Stimulated activated naive CD8-positive, alpha-beta T cell treated with anti-CD3 and anti-CD28 coated beads, Interleukin-15, amount 100 ng/mL, for 72 hours (primary cell): Measurements from ENCODE around the gene MRPL14.
A peak's percentile ranks its signal among the peaks of the same experiment; 100 is the strongest.

ENCODE experiments used
- ATAC-seq: fragments of 150-1000 bp; cut with Tn5 transposase; 2 replicates; pipeline ENCODE4 v1.10.0; 2021; ENCODE audit warnings: mild to moderate bottlenecking, moderate library complexity
- DNase-seq, 2 donors: peaks; one replicate each; pipeline ENCODE4 v3.0.0; 2021 to 2022
- H3K27ac Mint-ChIP-seq, 2 donors: one replicate each; pipeline ENCODE4 v1.8.0; 2022; ENCODE audit warnings: mild to moderate bottlenecking in 2 of 2, mixed read lengths in 2 of 2, moderate library complexity in 2 of 2
- H3K27me3 Mint-ChIP-seq: one replicate; pipeline ENCODE4 v1.8.0; 2022; ENCODE audit warnings: mixed read lengths
- H3K4me1 Mint-ChIP-seq: one replicate; pipeline ENCODE4 v1.8.0; 2022; ENCODE audit warnings: mild to moderate bottlenecking, mixed read lengths
- H3K4me3 Mint-ChIP-seq, 2 donors: one replicate each; pipeline ENCODE4 v1.8.0; 2022; ENCODE audit warnings: mild to moderate bottlenecking in 2 of 2, mixed read lengths in 2 of 2, moderate library complexity in 1 of 2
- H3K9me3 Mint-ChIP-seq, 2 donors: one replicate each; pipeline ENCODE4 v1.8.0; 2022; ENCODE audit warnings: mixed read lengths in 2 of 2

MRPL14 gene

GRCh38 chr6:44127186-44128019 is at the start of gene MRPL14, which contains the start of gene TMEM63B:
Gene MRPL14 (minus strand): TSS chr6:44127452. CDS start chr6:44116611, 10,841 bp downstream.
Gene TMEM63B (plus strand): TSS chr6:44127554. CDS start chr6:44134585, 7,031 bp downstream.
- DNase-seq (peak; percentile 90 to 92), ATAC-seq (peak; percentile 84)
- H3K9me3 Mint-ChIP-seq: no peaks in the 10 kb centered on the region
- peaks cover 62% of the 10 kb centered on the region for H3K4me1 Mint-ChIP-seq
- peak within 1 kb of the TSS; percentile 84 to 88 for H3K4me3 Mint-ChIP-seq
- H3K27me3 Mint-ChIP-seq: no peaks in the 10 kb centered on the region
- peak within 1 kb of the TSS; percentile 93 to 99 for H3K27ac Mint-ChIP-seq

- Mint-ChIP-seq H3K9me3 (no peaks in the 10 kb centered on the region), H3K4me1 (peaks cover 31% of the 10 kb centered on the region), H3K4me3 (peak overlapping the region; percentile 46 to 67), H3K27ac (no peak overlapping the region), H3K27me3 (peaks cover 26% of the 10 kb centered on the region)
- DNase-seq: no peak
- ATAC-seq: no peak
These were observed 49.0 kb upstream of the MRPL14 start for GRCh38 chr6:44176130-44176761.

- no peaks in the 10 kb centered on the region for H3K9me3 Mint-ChIP-seq
- H3K27ac Mint-ChIP-seq: peak overlapping the region in 1 of 2 donors; percentile 52
- H3K4me3 Mint-ChIP-seq: no peak overlapping the region
- peak; percentile 76 for ATAC-seq
- peaks cover 30% of the 10 kb centered on the region for H3K27me3 Mint-ChIP-seq
- peaks cover 30% of the 10 kb centered on the region for H3K4me1 Mint-ChIP-seq
- DNase-seq: peak; percentile 72 to 80
These were observed 45.7 kb upstream of the MRPL14 start for GRCh38 chr6:44172731-44173500.

DNA sequence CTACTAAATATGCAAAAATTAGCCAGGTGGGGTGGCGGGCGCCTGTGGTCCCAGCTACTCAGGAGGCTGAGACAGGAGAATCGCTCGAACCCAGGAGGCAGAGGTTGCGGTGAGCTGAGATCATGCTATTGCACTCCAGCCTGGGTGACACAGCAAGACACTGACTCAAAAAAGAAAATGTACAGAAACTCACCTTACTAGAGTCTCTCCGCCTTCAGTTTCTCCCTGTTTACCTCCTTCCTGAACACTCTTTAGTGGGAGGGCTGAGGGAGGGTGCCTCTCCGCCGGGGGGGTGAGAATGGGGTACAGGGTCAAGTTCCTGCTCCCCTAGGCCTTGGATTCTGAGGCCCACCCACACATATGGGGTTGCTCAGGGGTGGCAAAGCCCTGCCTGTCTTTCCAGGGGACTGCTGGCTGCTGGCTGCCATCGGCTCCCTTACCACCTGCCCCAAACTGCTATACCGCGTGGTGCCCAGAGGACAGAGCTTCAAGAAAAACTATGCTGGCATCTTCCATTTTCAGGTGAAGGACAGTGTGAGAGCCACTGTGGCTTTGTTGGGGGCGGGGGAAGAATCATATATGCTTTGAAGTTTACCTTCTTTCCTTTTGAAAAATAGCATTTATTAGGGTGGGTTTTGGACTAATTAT is 44.8 kb upstream of the MRPL14 start:
- Mint-ChIP-seq H3K27ac (peak overlapping the region in 1 of 2 donors; percentile 53), H3K4me3 (peak overlapping the region in 1 of 2 donors; percentile 52), H3K27me3 (peaks cover 30% of the 10 kb centered on the region), H3K9me3 (no peaks in the 10 kb centered on the region), H3K4me1 (peaks cover 24% of the 10 kb centered on the region)
- peak; percentile 66 for ATAC-seq
- peak in 1 of 2 donors; percentile 62 for DNase-seq

DNA sequence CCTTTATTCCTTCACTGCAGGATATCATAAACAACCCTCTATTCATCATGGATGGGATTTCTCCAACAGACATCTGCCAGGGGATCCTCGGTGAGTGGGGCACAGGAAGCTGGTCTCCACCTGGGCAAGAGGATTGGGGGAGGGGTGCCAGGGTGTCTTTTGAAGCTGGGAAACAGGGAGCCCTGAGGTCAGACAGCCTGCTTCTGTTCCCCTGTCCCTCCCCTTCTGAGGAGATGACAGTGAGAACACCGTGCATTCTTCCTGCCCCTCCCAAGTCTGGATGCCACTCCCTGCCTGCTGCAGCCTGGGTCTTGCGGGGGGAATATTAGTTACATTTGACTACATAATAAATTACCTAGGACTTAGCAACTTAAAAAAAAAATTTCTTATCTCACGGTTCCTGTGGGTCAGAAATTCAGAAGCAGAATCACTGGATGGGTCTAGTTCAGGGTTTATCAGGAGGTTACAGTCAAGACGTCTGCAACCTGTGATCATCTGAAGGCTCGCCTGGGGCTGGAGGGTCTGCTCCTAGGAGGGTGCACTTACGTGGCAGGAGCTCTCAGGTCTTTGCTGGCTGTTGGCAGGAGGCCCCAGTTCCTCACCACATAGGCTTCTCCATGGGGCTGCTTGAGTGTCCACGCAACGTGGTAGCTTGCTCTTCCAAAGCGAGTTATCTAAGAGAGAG is 42.8 kb upstream of the MRPL14 start:
- DNase-seq (no peak), ATAC-seq (no peak)
- H3K4me1 Mint-ChIP-seq: peaks cover 33% of the 10 kb centered on the region
- H3K27ac Mint-ChIP-seq: no peak overlapping the region
- no peak overlapping the region for H3K4me3 Mint-ChIP-seq
- H3K27me3 Mint-ChIP-seq: peaks cover 41% of the 10 kb centered on the region
- H3K9me3 Mint-ChIP-seq: no peaks in the 10 kb centered on the region

GRCh38 chr6:44169154-44169553 is 41.9 kb upstream of the MRPL14 start:
- Mint-ChIP-seq H3K27ac (no peak overlapping the region), H3K9me3 (no peaks in the 10 kb centered on the region), H3K27me3 (peaks cover 49% of the 10 kb centered on the region), H3K4me1 (peaks cover 33% of the 10 kb centered on the region), H3K4me3 (no peak overlapping the region)
- no peak for DNase-seq
- ATAC-seq: no peak

DNA sequence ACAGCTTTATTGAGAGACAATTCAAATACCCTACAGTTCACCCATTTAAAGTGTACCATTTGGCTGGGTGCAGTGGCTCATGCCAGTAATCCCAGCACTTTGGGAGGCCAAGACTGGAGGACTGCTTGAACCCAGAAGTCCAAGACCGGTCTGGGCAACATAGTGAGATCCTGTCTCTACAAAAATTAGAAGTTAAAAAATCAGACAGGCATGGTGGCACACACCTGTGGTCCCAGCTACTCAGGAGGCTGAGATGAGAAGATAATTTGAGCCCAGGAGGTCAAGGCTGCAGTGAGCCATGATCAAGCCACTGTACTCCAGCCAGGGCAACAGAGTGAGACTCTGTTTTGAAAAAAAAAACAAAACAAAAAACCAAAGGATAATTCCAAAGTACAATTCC is 40.3 kb upstream of the MRPL14 start:
- Mint-ChIP-seq H3K27ac (no peak overlapping the region), H3K9me3 (no peaks in the 10 kb centered on the region), H3K4me3 (no peak overlapping the region), H3K4me1 (peaks cover 28% of the 10 kb centered on the region), H3K27me3 (peaks cover 41% of the 10 kb centered on the region)
- ATAC-seq (no peak), DNase-seq (no peak)

DNA sequence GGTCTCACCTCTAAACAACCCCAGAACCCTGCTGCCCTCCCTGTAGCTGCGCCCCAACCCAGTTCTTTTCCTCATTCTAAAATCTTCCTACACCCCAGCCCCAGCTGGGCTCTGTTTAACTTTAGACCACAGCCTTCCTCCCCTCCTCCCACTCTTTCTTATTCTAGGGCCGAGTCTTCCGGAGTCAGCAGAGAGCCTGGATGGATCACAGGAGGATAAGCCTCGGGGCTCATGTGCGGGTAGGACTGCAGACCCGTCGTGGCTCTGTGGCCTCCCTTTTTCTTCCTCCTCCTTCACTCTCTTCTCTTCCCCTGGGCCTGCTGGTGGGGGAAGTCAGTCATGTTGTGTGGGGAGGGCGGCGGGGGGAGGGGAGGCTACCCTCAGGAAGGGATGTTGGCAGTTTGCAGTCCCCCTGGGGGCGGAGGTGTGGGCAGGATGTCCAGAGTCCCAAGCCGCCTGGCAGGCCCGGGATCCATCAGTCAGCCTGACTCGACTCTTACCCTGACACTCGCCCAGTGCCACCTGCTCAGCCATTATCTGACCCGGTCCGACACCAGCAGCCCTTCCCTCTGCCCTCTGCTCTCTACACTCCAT is 39.4 kb upstream of the MRPL14 start:
- H3K27ac Mint-ChIP-seq: peak overlapping the region; percentile 21 to 88

GRCh38 chr6:44166116-44166515 is 38.9 kb upstream of the MRPL14 start:
- Mint-ChIP-seq H3K27ac (peak overlapping the region; percentile 21 to 88), H3K27me3 (peaks cover 33% of the 10 kb centered on the region), H3K9me3 (no peaks in the 10 kb centered on the region), H3K4me3 (no peak overlapping the region), H3K4me1 (peaks cover 31% of the 10 kb centered on the region)
- DNase-seq (no peak), ATAC-seq (no peak)

More for the DNA sequence above, 39.4 kb upstream of the MRPL14 start:
- Mint-ChIP-seq H3K9me3 (no peaks in the 10 kb centered on the region), H3K27me3 (peaks cover 38% of the 10 kb centered on the region), H3K4me3 (no peak overlapping the region), H3K4me1 (peaks cover 26% of the 10 kb centered on the region)
- no peak for DNase-seq
- ATAC-seq: peak; percentile 47

GRCh38 chr6:44162876-44163625 is 35.8 kb upstream of the MRPL14 start:
- Mint-ChIP-seq H3K27me3 (peaks cover 31% of the 10 kb centered on the region), H3K4me1 (peaks cover 36% of the 10 kb centered on the region), H3K9me3 (no peaks in the 10 kb centered on the region), H3K4me3 (no peak overlapping the region), H3K27ac (peak overlapping the region in 1 of 2 donors; percentile 29)
- ATAC-seq (no peak), DNase-seq (no peak)

DNA sequence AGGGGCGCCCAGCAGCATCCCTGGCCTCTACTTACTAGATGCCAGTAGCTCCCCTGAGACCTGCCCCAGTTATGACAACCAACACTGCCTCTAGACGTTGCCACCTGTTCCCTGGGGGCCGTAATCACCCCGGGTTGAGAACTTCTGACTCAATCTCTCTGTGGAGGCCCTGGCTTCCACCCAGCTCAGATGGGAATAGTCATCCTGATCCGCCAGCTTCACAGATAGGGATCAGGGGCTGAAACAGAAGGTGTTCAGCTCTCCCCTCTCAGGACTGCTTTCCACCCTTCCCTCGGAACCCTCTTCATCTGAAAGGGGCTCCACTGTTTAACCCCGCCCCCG is 34.7 kb upstream of the MRPL14 start:
- no peak overlapping the region for H3K27ac Mint-ChIP-seq
- no peak for ATAC-seq

GRCh38 chr6:44158770-44159228 is 31.5 kb upstream of the MRPL14 start, which contains the start of gene CAPN11:
Gene CAPN11 (plus strand): TSS chr6:44158820. CDS start chr6:44158849, 29 bp downstream.
- DNase-seq (no peak), ATAC-seq (no peak)
- H3K9me3 Mint-ChIP-seq: no peaks in the 10 kb centered on the region
- no peak within 1 kb of the TSS for H3K27ac Mint-ChIP-seq
- H3K27me3 Mint-ChIP-seq: peaks cover 8% of the 10 kb centered on the region
- H3K4me1 Mint-ChIP-seq: peaks cover 15% of the 10 kb centered on the region
- H3K4me3 Mint-ChIP-seq: no peak within 1 kb of the TSS

More for the DNA sequence above, 34.7 kb upstream of the MRPL14 start:
- H3K4me3 Mint-ChIP-seq: no peak overlapping the region
- DNase-seq: no peak
- H3K4me1 Mint-ChIP-seq: peaks cover 33% of the 10 kb centered on the region
- H3K9me3 Mint-ChIP-seq: no peaks in the 10 kb centered on the region
- H3K27me3 Mint-ChIP-seq: peaks cover 31% of the 10 kb centered on the region

DNA sequence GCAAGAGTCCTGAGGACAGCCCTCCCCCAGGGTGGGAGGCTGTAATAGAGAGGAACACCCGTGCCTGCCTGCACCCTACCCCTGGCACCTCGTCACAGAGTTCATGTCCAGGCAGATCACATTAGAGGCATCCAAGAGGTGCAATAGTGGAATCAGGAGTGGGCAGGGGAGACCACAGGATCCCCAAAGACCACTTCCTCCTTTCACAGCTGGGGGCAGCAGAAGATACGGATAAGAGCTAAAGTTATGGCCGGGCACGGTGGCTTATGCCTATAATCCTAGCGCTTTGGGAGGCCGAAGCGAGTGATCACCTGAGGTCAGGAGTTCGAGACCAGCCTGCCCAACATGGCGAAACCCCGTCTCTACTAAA is 29.9 kb upstream of the MRPL14 start:
- Mint-ChIP-seq H3K4me1 (peaks cover 19% of the 10 kb centered on the region), H3K4me3 (no peak overlapping the region), H3K9me3 (no peaks in the 10 kb centered on the region), H3K27me3 (no peaks in the 10 kb centered on the region), H3K27ac (no peak overlapping the region)
- DNase-seq: no peak
- no peak for ATAC-seq
